K562 (cell line): ENCODE measurements around the gene SARS1. TPM values are rescaled to one million over a fixed set of nuclear protein-coding genes. Genes with fewer than 3 reads are reported as not detected.

Experiments
- ATF7 ChIP-seq: fragments of 450-650 bp; IDR thresholded peaks from 2 replicates; pipeline ENCODE4 v1.7.1; 2014; ENCODE audit warnings: mild to moderate bottlenecking, moderate library complexity
- CTBP1 ChIP-seq: fragments of 450-650 bp; IDR thresholded peaks from 2 replicates; pipeline ENCODE4 v1.6.1; 2016; ENCODE audit warnings: borderline replicate concordance
- MTA1 ChIP-seq: fragments of 450-650 bp; IDR thresholded peaks from 2 replicates; pipeline ENCODE4 v1.6.1; 2017; ENCODE audit warnings: borderline replicate concordance
- OTX1 ChIP-seq: fragments of 450-650 bp; formaldehyde crosslinking; IDR thresholded peaks from 2 replicates; pipeline ENCODE4 v1.4.0; 2022; ENCODE audit warnings: mild to moderate bottlenecking
- SRF ChIP-seq, 2 experiments: fragments of 250-450, 450-650 bp in 1 of 2; sonication (Bioruptor Pico) in 1 of 2; sonication (generic) in 1 of 2; formaldehyde crosslinking; IDR thresholded peaks; 2 replicates each; pipeline versions ENCODE4 v1.5.0 to v1.5.1; 2020 to 2022; ENCODE audit warnings: mild to moderate bottlenecking in 1 of 2, missing genetic modification reagents in 1 of 2
- SRSF9 ChIP-seq: fragments of 200-400 bp; formaldehyde crosslinking; IDR thresholded peaks from 2 replicates; pipeline ENCODE4 v1.6.1; 2017; ENCODE audit warnings: low read depth, low read length, borderline replicate concordance
- TAF1 ChIP-seq: IDR thresholded peaks from 2 replicates; pipeline ENCODE4 v1.6.1; 2011; ENCODE audit warnings: mild to moderate bottlenecking, low read length, moderate library complexity; ENCODE audit not compliant: insufficient read depth, control insufficient read depth, severe bottlenecking; ENCODE audit errors: extremely low read depth
- TBL1XR1 ChIP-seq, 2 experiments: IDR thresholded peaks; 2 replicates each; pipeline ENCODE4 v1.6.1; 2012; ENCODE audit warnings: improper control_type of control experiment in 2 of 2, low read length in 2 of 2, mild to moderate bottlenecking in 1 of 2
- TCF15 ChIP-seq: fragments of 250-450 bp; sonication (Bioruptor Pico); IDR thresholded peaks from 2 replicates; pipeline ENCODE4 v1.8.0; 2022; ENCODE audit warnings: moderate library complexity, mild to moderate bottlenecking, inconsistent platforms
- ZFX ChIP-seq: sonication (generic); formaldehyde crosslinking; IDR thresholded peaks from 2 replicates; pipeline ENCODE4 v1.8.0; 2022; ENCODE audit warnings: mild to moderate bottlenecking, missing genetic modification reagents, moderate library complexity
- polyA plus RNA-seq, 8 experiments: library from polyadenylated mRNA; depleted of rRNA in 4 of 8; stranded (reverse) in 5 of 8; unstranded in 3 of 8; fragments of >200 nt; fragmentation: Nextera tagmentation in 2 of 8; fragmentation: Illumina TruSeq in 1 of 8; extraction: Ambion mirVana in 2 of 8; extraction: Trizol in 1 of 8; gene quantifications; 2 replicates each; pipeline versions ENCODE4 v1.2.1 to v1.2.3, GENCODE V29; 2011 to 2014; ENCODE audit warnings: inconsistent platforms in 1 of 8, missing spikeins in 1 of 8
- total RNA-seq, 7 experiments: library from RNA; depleted of rRNA in 6 of 7; stranded (reverse); fragments of >200 nt in 6 of 7; fragmentation: Illumina TruSeq in 2 of 7; extraction: Trizol in 2 of 7; gene quantifications; 2 replicates each; pipeline versions ENCODE4 v1.2.1 to v1.2.3, GENCODE V29; 2011 to 2021; ENCODE audit warnings: low replicate concordance in 1 of 7
- TF ChIP-seq, protein P1 (sequence below): sonication (generic); formaldehyde crosslinking; IDR thresholded peaks from 2 replicates; pipeline ENCODE4 v1.8.0; 2022; ENCODE audit warnings: missing genetic modification reagents, mild to moderate bottlenecking, borderline replicate concordance
- TF ChIP-seq, protein P2 (sequence below): sonication (generic); formaldehyde crosslinking; IDR thresholded peaks from 2 replicates; pipeline ENCODE4 v1.5.0; 2020; ENCODE audit warnings: missing genetic modification reagents
- TF ChIP-seq, protein P3 (sequence below): fragments of 250-450 bp; sonication (Bioruptor Pico); IDR thresholded peaks from 2 replicates; pipeline ENCODE4 v1.4.0; 2020; ENCODE audit warnings: mild to moderate bottlenecking, moderate library complexity
- TF ChIP-seq, protein P4 (sequence below): fragments of 150-350 bp; conservative IDR thresholded peaks from 2 replicates; pipeline ENCODE4 v1.6.1; 2014; ENCODE audit warnings: low read length

SARS1 gene
- total and polyA plus RNA-seq, 9 of the 15 experiments (the other 6 are each of a cell fraction or from before 2014, with no cell fraction given) = 221 to 623 (median 254) TPM

- TF ChIP-seq, protein P1, sequence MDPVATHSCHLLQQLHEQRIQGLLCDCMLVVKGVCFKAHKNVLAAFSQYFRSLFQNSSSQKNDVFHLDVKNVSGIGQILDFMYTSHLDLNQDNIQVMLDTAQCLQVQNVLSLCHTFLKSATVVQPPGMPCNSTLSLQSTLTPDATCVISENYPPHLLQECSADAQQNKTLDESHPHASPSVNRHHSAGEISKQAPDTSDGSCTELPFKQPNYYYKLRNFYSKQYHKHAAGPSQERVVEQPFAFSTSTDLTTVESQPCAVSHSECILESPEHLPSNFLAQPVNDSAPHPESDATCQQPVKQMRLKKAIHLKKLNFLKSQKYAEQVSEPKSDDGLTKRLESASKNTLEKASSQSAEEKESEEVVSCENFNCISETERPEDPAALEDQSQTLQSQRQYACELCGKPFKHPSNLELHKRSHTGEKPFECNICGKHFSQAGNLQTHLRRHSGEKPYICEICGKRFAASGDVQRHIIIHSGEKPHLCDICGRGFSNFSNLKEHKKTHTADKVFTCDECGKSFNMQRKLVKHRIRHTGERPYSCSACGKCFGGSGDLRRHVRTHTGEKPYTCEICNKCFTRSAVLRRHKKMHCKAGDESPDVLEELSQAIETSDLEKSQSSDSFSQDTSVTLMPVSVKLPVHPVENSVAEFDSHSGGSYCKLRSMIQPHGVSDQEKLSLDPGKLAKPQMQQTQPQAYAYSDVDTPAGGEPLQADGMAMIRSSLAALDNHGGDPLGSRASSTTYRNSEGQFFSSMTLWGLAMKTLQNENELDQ (CRISPR knock-in tag) = peak; percentile 90
- peak; percentile 89 for TF ChIP-seq TAF1
- TF ChIP-seq CTBP1 = 0 out of 2 replicates have a peak, but pooled peaks have one; percentile 7
- TF ChIP-seq MTA1 = no peak
- no peak; the same call in 1 of the 2 replicates for TF ChIP-seq ATF7
- TF ChIP-seq, protein P2, sequence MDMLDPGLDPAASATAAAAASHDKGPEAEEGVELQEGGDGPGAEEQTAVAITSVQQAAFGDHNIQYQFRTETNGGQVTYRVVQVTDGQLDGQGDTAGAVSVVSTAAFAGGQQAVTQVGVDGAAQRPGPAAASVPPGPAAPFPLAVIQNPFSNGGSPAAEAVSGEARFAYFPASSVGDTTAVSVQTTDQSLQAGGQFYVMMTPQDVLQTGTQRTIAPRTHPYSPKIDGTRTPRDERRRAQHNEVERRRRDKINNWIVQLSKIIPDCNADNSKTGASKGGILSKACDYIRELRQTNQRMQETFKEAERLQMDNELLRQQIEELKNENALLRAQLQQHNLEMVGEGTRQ (CRISPR knock-in tag) = no peak
- TF ChIP-seq, protein P3, sequence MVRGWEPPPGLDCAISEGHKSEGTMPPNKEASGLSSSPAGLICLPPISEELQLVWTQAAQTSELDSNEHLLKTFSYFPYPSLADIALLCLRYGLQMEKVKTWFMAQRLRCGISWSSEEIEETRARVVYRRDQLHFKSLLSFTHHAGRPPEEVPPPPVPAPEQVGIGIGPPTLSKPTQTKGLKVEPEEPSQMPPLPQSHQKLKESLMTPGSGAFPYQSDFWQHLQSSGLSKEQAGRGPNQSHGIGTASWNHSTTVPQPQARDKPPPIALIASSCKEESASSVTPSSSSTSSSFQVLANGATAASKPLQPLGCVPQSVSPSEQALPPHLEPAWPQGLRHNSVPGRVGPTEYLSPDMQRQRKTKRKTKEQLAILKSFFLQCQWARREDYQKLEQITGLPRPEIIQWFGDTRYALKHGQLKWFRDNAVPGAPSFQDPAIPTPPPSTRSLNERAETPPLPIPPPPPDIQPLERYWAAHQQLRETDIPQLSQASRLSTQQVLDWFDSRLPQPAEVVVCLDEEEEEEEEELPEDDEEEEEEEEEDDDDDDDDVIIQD = no peak
- peak; percentile 45; the same call in 1 of the 2 replicates for TF ChIP-seq ZFX
- TF ChIP-seq TBL1XR1 (IDR thresholded peaks at IDR 0.05; ENCODE audit: low read length in 2 of 2) = no peak
- peak in 1 of 2 experiments; percentile 47; a peak in 2 of 4 replicates for TF ChIP-seq SRF (CRISPR knock-in tag; IDR thresholded peaks at IDR 0.05)
- no peak for TF ChIP-seq SRSF9
- TF ChIP-seq TCF15 (CRISPR knock-in tag) = no peak
- no peak for TF ChIP-seq OTX1
- TF ChIP-seq, protein P4, sequence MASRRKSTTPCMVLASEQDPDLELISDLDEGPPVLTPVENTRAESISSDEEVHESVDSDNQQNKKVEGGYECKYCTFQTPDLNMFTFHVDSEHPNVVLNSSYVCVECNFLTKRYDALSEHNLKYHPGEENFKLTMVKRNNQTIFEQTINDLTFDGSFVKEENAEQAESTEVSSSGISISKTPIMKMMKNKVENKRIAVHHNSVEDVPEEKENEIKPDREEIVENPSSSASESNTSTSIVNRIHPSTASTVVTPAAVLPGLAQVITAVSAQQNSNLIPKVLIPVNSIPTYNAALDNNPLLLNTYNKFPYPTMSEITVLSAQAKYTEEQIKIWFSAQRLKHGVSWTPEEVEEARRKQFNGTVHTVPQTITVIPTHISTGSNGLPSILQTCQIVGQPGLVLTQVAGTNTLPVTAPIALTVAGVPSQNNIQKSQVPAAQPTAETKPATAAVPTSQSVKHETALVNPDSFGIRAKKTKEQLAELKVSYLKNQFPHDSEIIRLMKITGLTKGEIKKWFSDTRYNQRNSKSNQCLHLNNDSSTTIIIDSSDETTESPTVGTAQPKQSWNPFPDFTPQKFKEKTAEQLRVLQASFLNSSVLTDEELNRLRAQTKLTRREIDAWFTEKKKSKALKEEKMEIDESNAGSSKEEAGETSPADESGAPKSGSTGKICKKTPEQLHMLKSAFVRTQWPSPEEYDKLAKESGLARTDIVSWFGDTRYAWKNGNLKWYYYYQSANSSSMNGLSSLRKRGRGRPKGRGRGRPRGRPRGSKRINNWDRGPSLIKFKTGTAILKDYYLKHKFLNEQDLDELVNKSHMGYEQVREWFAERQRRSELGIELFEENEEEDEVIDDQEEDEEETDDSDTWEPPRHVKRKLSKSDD = no peak; the same call in 1 of the 2 replicates
These were observed at the start of gene SARS1 (continued) for GRCh38 chr1:109213824-109214693.
